Measurements from ENCODE around the gene TPRN.

The TPRN gene

DNA sequence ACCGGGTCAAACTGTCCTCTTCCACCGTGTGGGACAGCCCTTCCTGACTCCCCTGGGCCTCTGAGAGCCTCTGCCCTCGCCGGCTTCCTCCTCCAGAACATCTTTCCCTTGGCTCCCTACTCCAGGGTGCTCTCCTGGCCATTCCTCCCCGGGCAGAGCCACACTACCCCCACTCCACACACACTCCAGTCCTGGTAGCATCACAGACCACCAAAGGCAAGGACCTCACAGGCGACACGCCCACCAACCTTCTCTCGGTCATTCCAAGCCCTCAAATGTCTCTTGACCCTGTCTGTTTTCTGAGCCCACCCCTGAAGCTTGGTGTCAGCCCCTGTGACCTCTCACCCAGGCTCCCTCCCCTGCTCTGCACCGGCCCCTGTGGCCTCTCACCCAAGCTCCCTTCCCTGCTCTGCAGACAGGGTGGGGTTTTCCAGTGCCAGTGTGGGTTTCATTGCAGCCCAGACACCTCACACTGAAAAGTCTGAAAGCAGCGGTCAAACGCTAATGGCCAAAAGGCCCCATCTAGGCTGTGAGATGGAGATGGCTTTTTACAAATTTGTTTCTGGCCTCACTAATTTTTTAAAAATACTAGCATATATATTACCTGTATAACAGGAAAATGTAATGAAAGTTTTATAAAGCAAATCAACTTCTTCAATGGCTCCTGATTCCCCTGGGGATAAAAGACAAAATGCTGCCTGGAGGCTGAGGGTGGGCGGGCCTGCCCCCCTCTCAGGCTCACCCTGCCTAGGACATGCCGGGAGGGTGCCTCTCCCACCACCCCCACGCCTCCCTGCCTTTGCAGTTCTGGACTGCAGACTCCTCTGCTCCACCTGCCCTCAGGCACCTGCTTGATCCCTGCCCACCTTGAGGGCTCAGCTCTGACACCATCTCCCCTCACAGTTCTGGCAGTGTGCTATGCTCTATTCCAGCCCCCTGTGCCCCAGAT is 41.2 kb downstream of the TPRN start:
- TF ChIP-seq SIN3A (IDR thresholded peaks at IDR 0.05; ENCODE audit: borderline replicate concordance, insufficient read depth, low read length) (no peak), TAF1 (IDR thresholded peaks at IDR 0.05; ENCODE audit: borderline replicate concordance, insufficient read depth, low read length) (no peak), FOXP2 (optimal IDR thresholded peaks at IDR 0.05; ENCODE audit: borderline replicate concordance, extremely low read depth, extremely low read length, insufficient read depth) (no peak), POLR2AphosphoS5 (IDR thresholded peaks at IDR 0.05; ENCODE audit: low read depth, low read length) (no peak)
- TF ChIP-seq, protein P1, sequence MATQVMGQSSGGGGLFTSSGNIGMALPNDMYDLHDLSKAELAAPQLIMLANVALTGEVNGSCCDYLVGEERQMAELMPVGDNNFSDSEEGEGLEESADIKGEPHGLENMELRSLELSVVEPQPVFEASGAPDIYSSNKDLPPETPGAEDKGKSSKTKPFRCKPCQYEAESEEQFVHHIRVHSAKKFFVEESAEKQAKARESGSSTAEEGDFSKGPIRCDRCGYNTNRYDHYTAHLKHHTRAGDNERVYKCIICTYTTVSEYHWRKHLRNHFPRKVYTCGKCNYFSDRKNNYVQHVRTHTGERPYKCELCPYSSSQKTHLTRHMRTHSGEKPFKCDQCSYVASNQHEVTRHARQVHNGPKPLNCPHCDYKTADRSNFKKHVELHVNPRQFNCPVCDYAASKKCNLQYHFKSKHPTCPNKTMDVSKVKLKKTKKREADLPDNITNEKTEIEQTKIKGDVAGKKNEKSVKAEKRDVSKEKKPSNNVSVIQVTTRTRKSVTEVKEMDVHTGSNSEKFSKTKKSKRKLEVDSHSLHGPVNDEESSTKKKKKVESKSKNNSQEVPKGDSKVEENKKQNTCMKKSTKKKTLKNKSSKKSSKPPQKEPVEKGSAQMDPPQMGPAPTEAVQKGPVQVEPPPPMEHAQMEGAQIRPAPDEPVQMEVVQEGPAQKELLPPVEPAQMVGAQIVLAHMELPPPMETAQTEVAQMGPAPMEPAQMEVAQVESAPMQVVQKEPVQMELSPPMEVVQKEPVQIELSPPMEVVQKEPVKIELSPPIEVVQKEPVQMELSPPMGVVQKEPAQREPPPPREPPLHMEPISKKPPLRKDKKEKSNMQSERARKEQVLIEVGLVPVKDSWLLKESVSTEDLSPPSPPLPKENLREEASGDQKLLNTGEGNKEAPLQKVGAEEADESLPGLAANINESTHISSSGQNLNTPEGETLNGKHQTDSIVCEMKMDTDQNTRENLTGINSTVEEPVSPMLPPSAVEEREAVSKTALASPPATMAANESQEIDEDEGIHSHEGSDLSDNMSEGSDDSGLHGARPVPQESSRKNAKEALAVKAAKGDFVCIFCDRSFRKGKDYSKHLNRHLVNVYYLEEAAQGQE (IDR thresholded peaks at IDR 0.05; ENCODE audit: insufficient read depth in 1 of 2, low read depth in 2 of 2, low read length in 2 of 2) = no peak

DNA sequence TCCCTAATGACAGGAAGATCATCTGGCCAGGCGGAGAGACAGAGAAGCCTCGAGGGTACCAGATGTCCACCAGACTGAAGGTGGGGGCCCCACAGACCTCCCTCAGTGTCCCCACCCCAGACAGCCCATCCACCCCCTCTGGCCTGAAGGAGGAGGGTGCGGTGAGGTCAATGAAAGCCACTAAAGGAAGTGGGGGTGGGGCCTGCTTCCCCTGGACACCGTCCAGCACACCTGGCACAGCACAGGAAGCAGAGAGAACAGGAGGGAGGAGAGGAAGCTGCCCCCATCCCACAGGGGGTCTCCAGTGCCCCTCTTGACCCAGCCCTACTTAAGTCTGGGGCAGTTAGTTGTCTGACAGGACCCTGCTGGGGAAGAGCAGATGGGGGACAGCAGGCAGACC is 41.9 kb downstream of the TPRN start:
- TF ChIP-seq POLR2AphosphoS5 (IDR thresholded peaks at IDR 0.05; ENCODE audit: low read depth, low read length) = no peak
- no peak for TF ChIP-seq FOXP2 (optimal IDR thresholded peaks at IDR 0.05; ENCODE audit: borderline replicate concordance, extremely low read depth, extremely low read length, insufficient read depth)
- no peak for TF ChIP-seq TAF1 (IDR thresholded peaks at IDR 0.05; ENCODE audit: borderline replicate concordance, insufficient read depth, low read length)
- TF ChIP-seq SIN3A (IDR thresholded peaks at IDR 0.05; ENCODE audit: borderline replicate concordance, insufficient read depth, low read length) = no peak
- TF ChIP-seq, protein P1 (IDR thresholded peaks at IDR 0.05; ENCODE audit: insufficient read depth in 1 of 2, low read depth in 2 of 2, low read length in 2 of 2) = no peak

DNA sequence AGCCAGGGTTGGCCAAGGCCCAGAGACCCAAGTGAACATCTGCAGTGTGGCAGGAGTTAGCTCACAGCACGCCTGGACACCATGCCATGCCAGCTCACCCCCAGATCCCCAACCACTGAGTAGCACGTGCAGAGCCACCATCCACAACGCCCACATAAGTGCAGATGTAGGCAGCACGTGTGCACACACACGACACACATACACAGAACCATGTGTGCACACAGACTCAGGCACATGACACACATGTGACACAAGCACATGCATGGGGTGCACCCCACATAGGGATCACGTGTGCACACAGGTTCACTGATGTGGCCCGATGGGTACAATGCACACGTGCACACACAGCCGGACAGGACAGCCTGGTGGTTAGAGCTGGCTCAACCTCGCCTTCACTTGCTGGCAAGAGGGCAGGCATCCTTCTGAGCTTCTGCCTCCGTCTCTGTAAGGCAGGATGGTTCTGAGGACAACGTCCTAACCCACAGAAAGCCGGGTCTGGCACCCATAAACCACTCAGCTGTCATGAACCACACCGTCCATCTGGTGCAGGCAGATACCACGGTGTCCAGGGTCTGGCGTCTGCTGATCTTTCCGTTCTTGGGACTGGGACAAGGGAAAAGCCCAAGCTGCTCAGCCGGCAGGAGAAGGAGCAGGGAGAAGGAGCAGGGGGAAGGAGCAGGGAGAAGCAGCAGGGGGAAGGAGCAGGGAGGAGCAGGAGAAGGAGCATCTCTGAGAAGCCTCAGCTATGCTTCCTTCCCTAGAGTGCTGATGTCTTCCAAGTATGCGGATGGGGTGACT is 42.7 kb downstream of the TPRN start:
- TF ChIP-seq POLR2AphosphoS5 (IDR thresholded peaks at IDR 0.05; ENCODE audit: low read depth, low read length) (no peak), FOXP2 (optimal IDR thresholded peaks at IDR 0.05; ENCODE audit: borderline replicate concordance, extremely low read depth, extremely low read length, insufficient read depth) (no peak)

DNA sequence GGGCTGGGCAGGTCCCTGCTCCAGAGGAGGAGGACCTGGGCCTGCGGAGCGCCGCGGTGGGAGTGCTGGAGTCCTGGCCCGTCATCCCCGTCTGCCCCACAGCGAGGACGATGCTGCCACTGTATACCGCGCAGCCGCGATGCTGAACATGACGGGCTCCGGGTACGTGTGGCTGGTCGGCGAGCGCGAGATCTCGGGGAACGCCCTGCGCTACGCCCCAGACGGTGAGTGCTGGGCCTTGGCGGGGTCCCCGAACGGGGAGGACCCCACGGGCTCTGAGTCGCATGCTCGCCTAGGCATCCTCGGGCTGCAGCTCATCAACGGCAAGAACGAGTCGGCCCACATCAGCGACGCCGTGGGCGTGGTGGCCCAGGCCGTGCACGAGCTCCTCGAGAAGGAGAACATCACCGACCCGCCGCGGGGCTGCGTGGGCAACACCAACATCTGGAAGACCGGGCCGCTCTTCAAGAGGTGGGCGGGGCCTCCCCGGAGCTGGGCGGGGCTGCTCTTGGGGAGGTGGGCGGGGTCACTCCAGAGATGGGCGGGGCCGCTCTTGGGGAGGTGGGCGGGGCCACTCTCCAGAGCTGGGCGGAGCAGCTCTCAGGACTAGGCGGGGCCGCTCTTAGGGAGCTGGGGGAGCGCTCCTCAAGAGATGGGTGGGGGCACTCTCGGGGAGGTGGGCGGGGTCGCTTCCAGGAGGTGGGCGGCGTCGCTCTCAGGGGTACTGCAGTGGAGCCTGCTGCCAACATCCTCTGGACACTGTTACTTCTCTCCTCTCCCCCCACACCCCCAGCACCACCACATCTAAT is 43.8 kb downstream of the TPRN start:
- TF ChIP-seq TAF1 (IDR thresholded peaks at IDR 0.05; ENCODE audit: borderline replicate concordance, insufficient read depth, low read length) (no peak), POLR2AphosphoS5 (IDR thresholded peaks at IDR 0.05; ENCODE audit: low read depth, low read length) (no peak), SIN3A (IDR thresholded peaks at IDR 0.05; ENCODE audit: borderline replicate concordance, insufficient read depth, low read length) (no peak), FOXP2 (optimal IDR thresholded peaks at IDR 0.05; ENCODE audit: borderline replicate concordance, extremely low read depth, extremely low read length, insufficient read depth) (no peak)
- TF ChIP-seq, protein P1 (IDR thresholded peaks at IDR 0.05; ENCODE audit: insufficient read depth in 1 of 2, low read depth in 2 of 2, low read length in 2 of 2) = no peak
